ENCODE results near the gene ITGB2.

Gene ITGB2

GRCh38 chr21:44875316-44875700, 45.4 kb downstream of the ITGB2 start:
- no peak for TF ChIP-seq TAF1 (IDR thresholded peaks at IDR 0.05; ENCODE audit: borderline replicate concordance, insufficient read depth, low read length)
- no peak for TF ChIP-seq SIN3A (IDR thresholded peaks at IDR 0.05; ENCODE audit: borderline replicate concordance, insufficient read depth, low read length)
- no peak for TF ChIP-seq REST (IDR thresholded peaks at IDR 0.05; ENCODE audit: insufficient read depth in 1 of 2, low read depth in 2 of 2, low read length in 2 of 2)
- no peak for TF ChIP-seq FOXP2 (optimal IDR thresholded peaks at IDR 0.05; ENCODE audit: borderline replicate concordance, extremely low read depth, extremely low read length, insufficient read depth)
- TF ChIP-seq POLR2AphosphoS5 (IDR thresholded peaks at IDR 0.05; ENCODE audit: low read depth, low read length) = no peak

GRCh38 chr21:44874497-44875315, 46.0 kb downstream of the ITGB2 start:
- TF ChIP-seq REST (IDR thresholded peaks at IDR 0.05; ENCODE audit: insufficient read depth in 1 of 2, low read depth in 2 of 2, low read length in 2 of 2) (no peak), POLR2AphosphoS5 (IDR thresholded peaks at IDR 0.05; ENCODE audit: low read depth, low read length) (no peak), TAF1 (IDR thresholded peaks at IDR 0.05; ENCODE audit: borderline replicate concordance, insufficient read depth, low read length) (no peak), FOXP2 (optimal IDR thresholded peaks at IDR 0.05; ENCODE audit: borderline replicate concordance, extremely low read depth, extremely low read length, insufficient read depth) (no peak), SIN3A (IDR thresholded peaks at IDR 0.05; ENCODE audit: borderline replicate concordance, insufficient read depth, low read length) (no peak)

- no peak for TF ChIP-seq FOXP2 (optimal IDR thresholded peaks at IDR 0.05; ENCODE audit: borderline replicate concordance, extremely low read depth, extremely low read length, insufficient read depth)
These were observed 46.5 kb downstream of the ITGB2 start for GRCh38 chr21:44874240-44874496.

- no peak for TF ChIP-seq SIN3A (IDR thresholded peaks at IDR 0.05; ENCODE audit: borderline replicate concordance, insufficient read depth, low read length)
- TF ChIP-seq TAF1 (IDR thresholded peaks at IDR 0.05; ENCODE audit: borderline replicate concordance, insufficient read depth, low read length) = 0 out of 2 replicates have a peak, but pooled peaks have one; percentile 53
- no peak for TF ChIP-seq FOXP2 (optimal IDR thresholded peaks at IDR 0.05; ENCODE audit: borderline replicate concordance, extremely low read depth, extremely low read length, insufficient read depth)
- TF ChIP-seq POLR2AphosphoS5 (IDR thresholded peaks at IDR 0.05; ENCODE audit: low read depth, low read length) = peak; percentile 62
- no peak for TF ChIP-seq REST (IDR thresholded peaks at IDR 0.05; ENCODE audit: insufficient read depth in 1 of 2, low read depth in 2 of 2, low read length in 2 of 2)
These were observed 47.1 kb downstream of the ITGB2 start, which contains the start of gene PTTG1IP for GRCh38 chr21:44873356-44874239. TSS of gene PTTG1IP (minus strand) at chr21:44873690. CDS start at chr21:44873616, 74 bp downstream.

- no peak for TF ChIP-seq FOXP2 (optimal IDR thresholded peaks at IDR 0.05; ENCODE audit: borderline replicate concordance, extremely low read depth, extremely low read length, insufficient read depth)
- no peak for TF ChIP-seq REST (IDR thresholded peaks at IDR 0.05; ENCODE audit: insufficient read depth in 1 of 2, low read depth in 2 of 2, low read length in 2 of 2)
- no peak for TF ChIP-seq TAF1 (IDR thresholded peaks at IDR 0.05; ENCODE audit: borderline replicate concordance, insufficient read depth, low read length)
- no peak for TF ChIP-seq POLR2AphosphoS5 (IDR thresholded peaks at IDR 0.05; ENCODE audit: low read depth, low read length)
- no peak; the same call in 1 of the 2 replicates for TF ChIP-seq SIN3A (IDR thresholded peaks at IDR 0.05; ENCODE audit: borderline replicate concordance, insufficient read depth, low read length)
These were observed 47.9 kb downstream of the ITGB2 start for GRCh38 chr21:44872649-44873355.

Data from PFSK-1 (cell line).